NCI-H82 (cell line): Measurements from ENCODE around the gene RRAS2.
"Not testable (repeated sequence)": the region's sequence is repeated elsewhere in the genome, so short reads cannot be mapped to it uniquely, and the experiment has no call there.

ENCODE experiments used
- DNase-seq: peaks from one replicate; lab custom pipeline; 2025; lab: John Stamatoyannopoulos, UW

Gene RRAS2

GRCh38 chr11:14306481-14306880 lies 52.5 kb downstream of the RRAS2 start:
- DNase-seq, result no peak

- no peak for DNase-seq
Observed at GRCh38 chr11:14305649-14306048, 53.3 kb downstream of the RRAS2 start.

DNA sequence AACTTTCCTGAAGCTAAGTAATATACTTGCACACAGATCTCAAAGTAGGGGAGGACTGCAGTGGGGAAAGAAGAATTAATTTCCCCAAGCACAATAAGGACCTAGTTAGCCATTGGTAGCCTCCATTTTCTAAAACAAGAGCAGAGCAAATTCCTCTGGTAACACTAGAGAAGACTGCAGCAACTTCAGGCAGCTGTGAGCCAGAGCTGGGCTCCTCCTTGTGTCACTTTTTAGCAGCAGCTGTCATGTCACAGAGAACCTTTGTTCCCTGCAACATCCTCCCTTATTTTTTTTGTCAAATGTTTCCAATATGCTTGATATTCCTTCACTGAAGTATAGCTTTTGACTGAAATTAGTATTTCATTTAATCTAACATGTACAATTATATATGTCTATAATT lies 54.4 kb downstream of the RRAS2 start:
- DNase-seq, result peak; percentile 19

- DNase-seq, result peak; percentile 36
Observed at GRCh38 chr11:14300661-14301304, 58.2 kb downstream of the RRAS2 start.

- DNase-seq, result no peak
Observed at GRCh38 chr11:14299921-14300320, 59.1 kb downstream of the RRAS2 start.

- no peak for DNase-seq
Observed at GRCh38 chr11:14290422-14290821, 68.6 kb downstream of the RRAS2 start.

DNA sequence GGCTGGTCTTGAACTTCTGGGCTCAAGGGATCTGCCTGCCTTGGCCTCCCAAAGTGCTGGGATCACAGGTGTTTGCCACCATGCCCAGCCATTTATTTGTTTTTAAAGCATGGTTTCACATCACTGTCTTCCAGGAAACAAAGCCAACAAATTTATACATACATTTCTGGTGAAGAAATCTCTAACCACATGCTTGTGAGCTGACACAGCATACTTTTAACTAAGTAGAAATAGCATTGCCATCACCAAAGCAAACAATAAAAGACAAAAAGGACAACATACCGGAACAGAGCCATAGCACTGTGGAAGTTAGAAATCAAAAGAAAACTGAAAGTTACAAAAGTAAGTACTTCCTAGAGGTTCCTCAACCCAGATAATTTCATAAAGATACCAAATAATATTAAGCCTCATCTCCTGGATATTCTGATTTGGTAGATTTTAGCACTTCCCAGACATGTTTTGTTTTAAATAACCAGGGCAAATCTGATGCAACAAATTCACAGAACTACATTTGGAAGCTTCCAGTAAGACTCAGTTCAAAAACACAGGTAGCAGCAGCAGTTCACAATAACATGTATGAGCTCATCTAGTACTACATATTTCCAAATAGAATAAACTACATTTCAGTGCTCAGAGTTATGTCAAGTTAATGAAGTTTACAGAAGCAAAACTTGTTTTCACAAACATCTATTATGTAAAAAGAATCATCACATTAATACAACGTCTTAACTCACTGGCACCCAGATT lies 70.6 kb downstream of the RRAS2 start:
- DNase-seq, result no peak

- not testable (repeated sequence) for DNase-seq
Observed at GRCh38 chr11:14278869-14279268, 80.1 kb downstream of the RRAS2 start.

GRCh38 chr11:14275076-14275475 lies 83.9 kb downstream of the RRAS2 start:
- no peak for DNase-seq

- DNase-seq, result no peak
Observed at GRCh38 chr11:14273895-14274294, 85.1 kb downstream of the RRAS2 start.

- DNase-seq, result no peak
Observed at GRCh38 chr11:14270690-14271542, 88.1 kb downstream of the RRAS2 start.

DNA sequence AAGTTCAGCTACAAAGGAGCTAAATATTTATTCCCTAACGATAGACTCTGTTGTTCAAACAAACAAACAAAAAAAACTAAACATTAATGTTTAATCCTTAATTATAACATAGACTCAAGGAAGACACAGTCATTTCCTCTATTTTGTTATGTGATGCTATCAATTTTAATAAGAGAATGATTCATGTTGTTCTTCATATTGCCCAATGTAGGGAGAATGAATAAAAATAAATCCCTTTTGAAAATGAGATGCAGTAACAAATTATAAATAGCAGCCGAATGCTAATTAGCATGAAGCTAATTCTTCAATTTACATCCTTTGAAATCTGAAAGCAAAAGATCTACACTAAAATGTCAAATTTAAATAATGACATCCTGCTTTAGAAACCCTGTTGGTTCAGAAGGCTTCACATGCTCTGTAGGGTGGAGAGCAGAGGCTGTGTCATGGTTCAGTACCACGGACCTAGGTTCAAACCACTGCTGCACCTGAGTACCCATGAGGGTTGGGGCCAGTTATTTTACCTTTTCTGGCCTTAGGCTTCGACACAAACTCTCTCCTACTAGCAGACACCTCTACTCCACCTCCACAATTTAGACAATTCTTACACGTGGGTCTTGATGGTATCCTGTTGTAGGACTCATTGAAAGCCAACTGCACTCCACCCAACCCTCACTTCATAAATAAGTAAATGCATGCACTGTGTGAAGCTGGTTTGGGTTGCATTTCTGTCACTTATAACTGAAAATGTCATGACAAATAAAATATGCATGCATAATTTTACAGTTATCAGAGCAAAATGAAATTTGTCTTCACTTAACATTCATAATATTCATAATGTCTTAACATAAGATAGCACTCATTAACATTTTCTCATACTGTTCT lies 89.0 kb downstream of the RRAS2 start:
- no peak for DNase-seq

DNA sequence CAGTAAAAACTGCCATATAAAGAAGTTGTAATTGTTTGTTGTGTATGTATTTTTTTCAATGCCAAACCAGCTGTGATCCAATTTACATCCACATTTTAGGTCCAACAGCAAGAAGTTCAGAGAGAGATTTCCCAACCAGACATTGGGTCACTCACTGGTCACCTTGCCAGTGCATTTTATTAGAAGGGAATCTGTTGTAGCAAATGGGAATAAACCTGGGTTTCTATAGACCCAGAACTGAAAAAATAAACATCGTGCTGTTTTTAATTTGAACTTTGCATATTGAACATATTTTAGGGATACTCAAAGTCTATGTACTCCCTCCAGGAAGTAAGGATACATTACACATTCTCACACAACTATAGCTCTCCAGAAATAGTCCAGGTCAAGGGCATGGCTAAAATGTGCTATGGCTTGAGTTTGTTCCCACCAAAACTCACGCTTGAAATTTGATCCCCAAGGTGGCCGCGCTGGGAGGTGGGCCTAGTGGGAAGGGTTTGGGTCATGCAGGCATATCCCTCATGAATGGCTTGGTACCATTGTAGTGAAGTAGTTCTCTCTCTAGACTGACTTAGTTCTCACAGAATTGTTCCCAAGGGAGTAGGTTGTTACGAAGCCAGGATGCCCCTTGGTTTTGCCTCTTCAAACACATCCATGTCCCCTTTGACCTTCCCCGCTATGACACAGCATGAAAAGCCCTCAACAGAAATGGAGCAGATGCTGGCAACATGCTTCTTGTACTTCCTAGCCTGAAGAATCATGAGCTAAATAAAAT lies 90.9 kb downstream of the RRAS2 start:
- DNase-seq, result no peak

DNA sequence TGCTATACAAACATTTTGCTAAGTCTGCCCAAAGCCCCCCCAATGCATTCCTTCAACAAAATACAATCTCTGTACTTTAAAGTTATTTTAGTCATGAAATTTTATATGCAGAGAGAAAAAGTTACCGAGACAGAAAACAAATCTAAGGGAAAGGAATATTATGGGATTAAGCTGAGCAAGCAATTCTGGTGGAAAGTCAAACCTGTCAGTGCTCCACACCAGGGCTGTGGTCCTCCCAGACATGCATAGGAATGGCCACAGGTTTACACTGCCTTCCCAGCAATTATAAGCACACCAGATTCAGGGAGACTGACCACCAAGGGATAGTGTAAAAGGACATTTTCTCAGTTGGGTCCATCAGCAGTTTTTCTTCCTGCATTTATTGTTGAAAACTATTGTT lies 92.4 kb downstream of the RRAS2 start:
- DNase-seq, result no peak

- no peak for DNase-seq
Observed at GRCh38 chr11:14264966-14265365, 94.0 kb downstream of the RRAS2 start.

- DNase-seq, result no peak
Observed at GRCh38 chr11:14262271-14262846, 96.6 kb downstream of the RRAS2 start.

DNA sequence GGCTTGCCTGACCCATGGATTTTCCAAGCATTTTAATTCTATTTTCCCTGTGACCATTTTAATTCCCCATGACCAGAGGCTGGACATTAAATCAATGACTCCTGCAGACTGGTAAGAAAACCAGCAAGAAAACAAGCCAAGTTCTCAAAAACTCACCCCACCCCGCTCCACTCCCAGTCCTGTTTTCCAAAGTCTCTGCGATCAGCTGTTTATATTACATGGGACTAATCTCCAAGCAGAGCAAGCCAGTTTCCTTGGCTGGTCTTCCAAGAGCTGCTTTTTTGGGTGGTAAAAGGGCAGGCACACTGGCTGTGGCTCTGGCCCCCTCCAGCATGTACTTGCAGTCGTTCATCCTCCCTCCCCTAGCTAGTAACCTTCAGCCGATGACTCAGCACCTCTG lies 97.9 kb downstream of the RRAS2 start:
- DNase-seq, result no peak

- DNase-seq, result no peak
Observed at GRCh38 chr11:14259878-14260277, 99.1 kb downstream of the RRAS2 start.

- DNase-seq, result no peak
Observed at GRCh38 chr11:14259186-14259784, 99.7 kb downstream of the RRAS2 start.

GRCh38 chr11:14258221-14258935 lies 100.6 kb downstream of the RRAS2 start:
- DNase-seq, result peak; percentile 4
